HG02938 (cell line): ENCODE data around the gene EMID1.

ENCODE experiments used
- ATAC-seq: cut with Tn5 transposase; IDR thresholded peaks from one replicate; pipeline ENCODE4 v1.9.1; 2021; ENCODE audit warnings: mild to moderate bottlenecking, moderate library complexity; ENCODE audit not compliant: unreplicated experiment

Gene EMID1

DNA sequence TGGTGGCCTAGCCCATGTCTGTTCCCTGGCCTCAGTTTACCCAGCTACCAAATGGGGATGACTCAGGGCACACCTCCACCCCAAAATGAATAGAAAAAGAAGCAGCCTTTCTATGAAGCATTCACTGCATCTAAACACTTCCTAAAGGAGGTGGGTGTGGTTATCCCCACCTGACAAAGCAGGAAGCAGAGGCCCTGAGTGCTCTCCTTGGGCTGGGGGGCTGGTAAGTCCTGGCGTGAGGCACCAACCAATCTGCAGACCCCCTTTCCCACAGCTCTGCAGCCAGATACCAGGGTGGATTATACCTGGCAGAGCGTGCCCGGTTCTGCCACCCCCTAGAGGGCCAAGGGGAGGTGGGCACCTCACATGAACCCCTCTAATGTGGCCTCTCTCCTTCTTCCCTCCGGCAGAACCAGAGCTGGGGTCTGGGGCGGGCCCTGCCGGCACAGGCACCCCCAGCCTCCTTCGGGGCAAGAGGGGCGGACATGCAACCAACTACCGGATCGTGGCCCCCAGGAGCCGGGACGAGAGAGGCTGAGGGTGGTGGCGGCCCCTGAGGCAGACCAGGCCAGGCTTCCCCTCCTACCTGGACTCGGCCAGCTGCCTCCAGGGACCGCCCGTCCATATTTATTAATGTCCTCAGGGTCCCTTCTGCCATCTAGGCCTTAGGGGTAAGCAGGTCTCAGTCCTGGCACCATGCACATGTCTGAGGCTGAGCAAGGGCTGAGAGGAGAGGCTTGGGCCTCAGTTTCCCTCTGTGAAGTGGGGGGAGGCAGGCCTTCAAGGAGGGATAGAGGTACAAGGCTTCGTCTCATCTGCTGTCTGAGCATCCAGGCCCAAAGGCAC is 52.9 kb downstream of the EMID1 start:
- no peak for ATAC-seq

DNA sequence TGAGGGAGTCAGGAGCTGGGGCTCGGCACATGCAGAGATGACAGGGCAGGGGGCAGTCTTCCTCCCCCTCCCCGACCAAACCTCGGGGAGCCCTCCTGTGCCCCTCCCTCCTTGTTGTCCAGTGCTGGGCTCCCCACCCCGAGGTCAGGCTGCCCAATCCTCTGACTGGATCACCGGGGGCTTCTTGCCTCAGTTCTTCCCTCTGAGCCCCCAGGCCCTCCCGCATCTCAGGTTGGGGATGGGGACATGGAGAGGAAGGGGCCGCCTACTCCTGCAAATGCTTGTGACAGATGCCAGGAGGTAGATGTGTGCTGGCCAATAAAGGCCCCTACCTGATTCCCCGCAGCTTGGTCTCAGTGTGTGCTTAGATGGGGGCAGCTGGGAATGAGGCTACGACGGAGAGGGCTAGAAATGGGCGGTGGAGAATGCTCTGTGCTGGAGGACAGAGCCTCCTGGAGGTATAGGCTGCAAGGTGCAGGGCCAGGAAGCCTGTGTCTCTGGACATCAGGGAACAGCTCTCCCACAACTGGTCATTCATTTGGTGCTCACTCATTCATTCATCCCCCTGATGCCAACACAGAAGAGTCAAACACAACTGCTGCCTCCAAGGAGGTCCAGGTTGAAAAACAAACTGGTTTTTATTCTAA is 53.7 kb downstream of the EMID1 start:
- no peak for ATAC-seq

DNA sequence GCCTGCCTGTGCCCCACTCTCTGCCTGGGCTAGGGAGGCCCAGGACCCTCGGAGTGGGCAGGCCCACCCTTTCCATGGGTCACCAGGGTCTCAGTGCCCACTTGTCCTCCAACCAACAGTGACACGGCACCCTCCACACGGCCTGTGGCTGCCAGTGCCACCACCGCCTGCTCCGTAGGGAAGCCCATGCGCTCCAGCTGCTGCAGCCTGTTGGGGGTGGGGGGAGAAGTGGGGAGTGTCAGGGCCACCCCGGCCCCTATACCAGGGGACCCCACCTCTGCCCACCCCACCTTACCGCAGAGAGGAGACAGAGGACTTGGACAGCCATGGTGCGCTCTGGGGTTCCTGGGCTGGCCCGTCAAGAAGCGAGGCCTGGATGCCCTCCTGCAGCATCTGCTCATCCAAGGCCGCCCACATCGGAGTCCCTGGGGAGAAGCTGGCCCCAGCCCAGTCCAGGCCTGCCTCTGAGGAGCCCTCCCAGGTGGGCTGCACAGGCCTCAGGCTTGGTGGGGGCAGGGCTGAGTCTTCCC is 54.4 kb downstream of the EMID1 start:
- ATAC-seq, result no peak

DNA sequence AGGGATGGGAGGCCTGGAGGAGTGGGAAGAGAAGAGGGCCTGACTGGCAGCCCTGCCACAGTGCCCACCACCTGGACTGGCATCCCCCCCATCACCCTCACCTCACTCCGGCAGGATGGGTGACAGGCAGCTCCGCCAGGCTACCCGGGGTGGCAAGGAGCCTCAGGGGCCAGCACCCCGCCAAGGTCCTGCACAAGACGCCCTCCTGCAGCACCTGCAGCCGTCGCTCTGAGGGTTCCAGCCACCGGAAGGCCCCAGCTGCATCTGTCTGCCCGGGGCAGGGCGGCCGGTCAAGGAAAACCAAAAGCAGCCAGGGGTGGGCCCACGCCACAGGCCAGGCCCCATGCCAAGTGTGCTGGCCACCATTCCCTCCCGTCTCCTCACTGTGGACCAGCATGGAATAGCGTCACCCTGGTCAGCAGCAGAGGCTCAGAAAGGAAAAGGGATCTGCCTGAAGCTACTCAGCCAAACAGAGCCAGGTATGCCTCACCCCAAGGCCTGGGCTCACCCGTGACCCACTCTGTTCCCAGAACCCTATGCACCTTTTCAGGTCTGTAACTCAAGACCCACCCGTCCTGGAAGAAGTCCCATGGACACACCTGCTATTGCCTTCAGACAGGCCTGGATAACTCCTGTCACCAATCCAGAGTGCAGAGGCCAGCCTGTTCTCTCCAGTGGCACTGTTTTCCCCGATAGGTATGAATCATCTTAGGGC is 55.1 kb downstream of the EMID1 start:
- no peak for ATAC-seq

DNA sequence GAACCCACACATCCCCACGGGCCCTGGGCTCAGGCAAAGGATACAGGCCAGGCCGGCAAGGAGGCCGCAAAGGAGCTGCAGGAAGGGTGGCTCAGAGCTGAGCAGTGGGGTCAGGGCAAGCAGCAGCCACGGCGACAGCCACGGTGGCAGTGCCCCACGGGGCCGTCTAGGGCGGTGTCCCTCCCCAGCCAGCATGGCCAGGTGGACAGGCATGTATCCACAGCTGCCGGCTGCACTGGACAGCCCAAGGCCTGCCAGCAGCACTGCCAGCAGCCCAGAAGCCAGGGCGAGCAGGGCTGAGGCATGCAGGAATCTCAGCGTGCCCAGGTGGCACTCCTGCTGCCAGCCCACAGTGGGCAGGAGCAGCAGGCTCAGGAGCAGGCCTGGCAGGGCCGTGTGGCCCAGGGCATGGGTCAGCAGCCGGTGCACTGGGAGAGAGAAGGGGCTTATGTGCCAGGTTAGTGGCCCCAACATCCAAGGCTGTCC is 58.1 kb downstream of the EMID1 start:
- no peak for ATAC-seq

DNA sequence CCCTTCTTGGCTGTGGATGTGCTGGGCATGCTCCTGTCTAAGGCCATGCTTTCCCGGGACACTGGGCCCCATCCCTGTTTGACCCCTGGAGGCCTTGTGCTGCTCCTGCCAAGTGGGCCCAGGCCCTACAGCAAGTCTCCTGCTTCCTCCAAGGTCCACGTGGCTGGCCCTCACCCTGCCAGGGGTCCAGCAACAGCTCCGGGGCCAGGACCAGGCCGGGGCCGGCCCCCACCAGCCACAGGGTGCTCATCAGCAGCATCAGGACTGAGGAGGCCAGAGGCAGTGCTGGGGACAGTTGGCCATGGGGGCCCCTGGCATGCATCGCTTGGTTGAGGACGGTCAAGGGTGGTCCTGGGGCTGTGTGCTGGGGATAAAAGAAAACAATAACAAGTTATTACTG is 59.6 kb downstream of the EMID1 start:
- ATAC-seq, result no peak

DNA sequence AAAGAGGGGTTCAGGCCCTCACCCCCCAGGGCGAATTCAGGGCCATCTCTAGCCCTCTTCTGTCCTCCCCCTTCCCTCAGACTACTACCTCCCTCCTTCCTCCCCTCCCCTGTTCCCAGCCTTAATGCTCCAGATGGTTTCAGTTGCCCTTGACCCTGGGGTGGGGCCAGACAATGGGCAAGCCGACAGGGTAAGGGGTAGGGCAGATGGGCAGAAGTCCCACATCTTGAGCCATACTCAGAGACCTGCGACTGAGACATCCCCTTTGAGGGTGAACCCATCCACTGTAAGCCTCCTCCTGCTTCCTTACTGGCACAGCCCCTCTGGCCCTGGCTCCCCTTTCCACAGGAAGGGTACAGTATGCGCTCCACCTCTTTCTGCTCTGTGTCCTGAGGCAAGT is 60.2 kb downstream of the EMID1 start:
- no peak for ATAC-seq

DNA sequence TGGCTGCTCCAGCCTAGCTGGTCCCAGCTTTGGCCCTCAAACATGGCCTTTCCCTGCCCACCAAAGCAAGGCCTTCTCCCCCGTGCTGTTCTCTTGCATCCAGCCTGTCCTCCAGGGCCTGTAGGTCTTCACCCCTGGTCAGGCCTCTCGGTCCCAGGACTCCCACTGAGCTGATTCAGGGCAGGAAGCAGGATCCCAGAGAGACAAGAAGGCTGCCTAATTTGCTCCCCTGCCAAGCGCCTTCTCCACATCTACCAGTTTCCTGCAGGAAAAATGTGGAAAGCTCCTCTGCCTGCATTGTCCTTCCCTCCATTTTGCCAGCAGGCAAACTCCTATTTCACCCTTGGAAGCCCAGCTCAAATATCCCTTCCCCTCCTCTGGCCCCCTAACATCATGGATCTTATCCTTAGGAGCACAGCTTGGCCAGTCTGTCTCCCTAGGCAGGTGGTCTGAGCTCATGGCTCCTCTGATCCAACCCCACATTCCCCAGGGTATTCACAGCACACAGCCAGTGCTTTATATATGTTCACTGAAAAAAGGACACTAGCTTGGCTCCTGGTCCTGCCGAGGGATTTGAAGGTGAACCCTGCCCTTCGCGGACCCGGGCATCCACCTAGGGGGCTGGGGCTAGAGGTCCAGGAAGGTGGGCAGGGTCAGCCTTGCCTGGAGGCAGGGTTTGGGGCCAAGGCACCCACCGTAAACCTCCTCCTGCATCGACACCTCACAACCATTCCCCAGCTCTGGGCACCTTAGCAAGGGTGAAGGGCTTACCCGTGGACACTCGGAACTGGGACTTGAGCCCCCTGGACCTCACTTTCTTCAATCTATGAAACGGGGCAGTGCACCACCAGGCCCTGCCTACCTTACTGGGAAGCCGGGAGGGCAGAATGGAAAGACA is 61.1 kb downstream of the EMID1 start:
- no peak for ATAC-seq

DNA sequence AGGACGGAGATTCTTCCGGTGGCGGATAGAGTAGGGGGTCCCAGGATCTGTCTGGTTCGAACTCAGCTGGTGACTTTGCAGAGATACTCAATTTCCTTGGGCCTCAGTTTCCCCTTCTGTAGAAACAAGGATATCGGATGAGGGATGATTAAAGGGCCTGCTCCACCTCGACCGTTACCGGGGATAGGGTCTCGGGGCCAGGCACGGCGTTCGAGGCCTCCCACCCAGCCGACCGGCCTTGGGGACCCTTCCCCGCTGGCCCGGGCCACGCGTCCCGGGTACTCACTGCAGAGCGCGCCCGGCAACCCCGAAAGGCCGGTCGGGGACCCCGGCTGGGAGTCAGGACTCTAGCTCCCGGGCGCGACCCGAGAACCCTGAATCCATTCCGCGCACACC is 61.8 kb downstream of the EMID1 start:
- no peak for ATAC-seq

DNA sequence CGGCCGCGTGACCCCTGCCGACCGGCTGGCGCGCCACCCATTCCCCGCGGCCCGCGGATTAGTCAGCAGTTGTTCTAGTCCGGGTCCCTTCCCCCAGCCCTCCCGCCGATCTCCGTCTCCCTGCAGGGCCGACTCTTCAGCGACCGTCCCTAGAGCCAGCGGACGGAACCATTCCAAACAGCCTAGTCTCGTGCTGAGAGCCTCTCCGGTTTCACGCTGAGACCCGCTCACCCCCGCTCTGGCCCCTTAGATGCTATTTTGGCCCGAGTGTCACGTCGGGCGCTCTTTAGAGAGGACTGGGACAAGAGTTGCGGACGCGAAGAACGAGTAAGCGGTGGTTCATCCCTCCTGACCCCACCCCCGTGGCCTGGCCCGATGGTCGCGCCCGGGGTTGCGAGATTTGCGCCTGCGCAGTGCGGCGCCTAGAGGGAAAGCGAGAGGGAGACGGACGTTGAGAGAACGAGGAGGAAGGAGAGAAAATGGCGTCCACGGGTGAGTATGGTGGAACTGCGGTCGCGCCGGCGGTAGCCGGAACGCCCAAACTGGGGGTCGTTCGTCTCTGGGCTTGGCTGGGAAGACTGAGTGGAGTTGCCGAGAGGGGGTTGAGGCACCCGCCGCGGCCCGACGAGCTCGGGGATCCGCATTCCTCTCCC is 62.3 kb downstream of the EMID1 start, which contains the start of the genes EWSR1 and RHBDD3:
Gene EWSR1 (plus strand): TSS at position 411 of the 653 bp plus-strand sequence. CDS start 69 bp downstream, at position 480.
Gene RHBDD3 (minus strand): TSS at position 124 of the 653 bp plus-strand sequence. CDS start 2,355 bp downstream, outside the sequence.
- peak; percentile 77 for ATAC-seq

DNA sequence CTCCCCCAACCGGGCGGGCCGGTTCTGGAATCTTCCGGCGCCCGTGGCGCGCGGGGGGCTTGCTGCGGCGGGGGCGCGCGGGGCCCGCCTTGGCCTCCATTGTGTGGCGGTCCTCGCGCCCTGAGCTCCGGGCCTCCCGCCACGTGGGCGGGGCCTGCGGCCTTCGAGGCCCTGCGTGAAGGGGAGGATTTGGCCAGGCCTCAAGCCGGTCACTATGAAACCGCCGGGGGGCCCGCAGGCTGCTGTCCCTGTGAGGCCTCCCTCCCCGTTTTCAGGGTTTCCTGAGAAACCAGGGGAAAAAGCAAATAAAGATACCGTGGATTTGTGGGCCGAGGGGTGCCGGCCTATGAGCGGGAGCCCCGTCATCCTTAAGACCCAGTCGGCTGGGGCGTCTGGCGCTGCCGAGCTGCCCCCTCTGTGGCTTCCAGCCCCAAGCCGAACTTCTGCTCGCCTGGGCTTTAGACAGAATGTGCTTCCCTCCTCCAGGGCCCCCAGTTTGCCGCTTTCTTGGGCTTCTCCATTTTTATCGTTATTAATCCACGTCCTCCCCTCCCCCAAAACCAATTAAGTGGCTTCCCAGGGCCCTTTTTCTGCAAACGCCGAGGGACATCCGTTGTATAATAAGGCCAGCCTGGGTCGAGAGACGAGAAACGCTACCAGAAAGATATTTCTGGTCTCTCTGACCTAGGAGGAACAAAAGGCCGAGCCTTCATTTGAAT is 63.0 kb downstream of the EMID1 start:
- ATAC-seq, result no peak

DNA sequence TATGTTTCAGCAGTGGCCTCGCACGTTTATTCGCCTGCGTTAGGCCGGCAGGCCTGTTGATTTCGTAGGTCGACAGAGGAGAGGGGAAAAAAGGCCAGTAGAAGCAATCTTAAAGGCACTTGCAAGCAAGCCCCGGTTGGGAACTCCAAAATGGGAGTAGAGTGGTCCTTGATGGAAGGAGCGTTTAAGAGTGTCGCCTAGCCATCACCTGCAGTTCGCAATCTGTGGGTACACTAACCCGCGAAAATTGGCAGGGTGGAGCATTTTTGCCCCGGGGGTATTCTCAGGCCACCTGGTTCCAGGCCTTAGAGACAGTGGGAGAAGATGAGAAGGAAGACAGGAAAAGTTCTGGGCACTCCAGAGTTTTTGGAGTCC is 63.5 kb downstream of the EMID1 start:
- ATAC-seq, result no peak

DNA sequence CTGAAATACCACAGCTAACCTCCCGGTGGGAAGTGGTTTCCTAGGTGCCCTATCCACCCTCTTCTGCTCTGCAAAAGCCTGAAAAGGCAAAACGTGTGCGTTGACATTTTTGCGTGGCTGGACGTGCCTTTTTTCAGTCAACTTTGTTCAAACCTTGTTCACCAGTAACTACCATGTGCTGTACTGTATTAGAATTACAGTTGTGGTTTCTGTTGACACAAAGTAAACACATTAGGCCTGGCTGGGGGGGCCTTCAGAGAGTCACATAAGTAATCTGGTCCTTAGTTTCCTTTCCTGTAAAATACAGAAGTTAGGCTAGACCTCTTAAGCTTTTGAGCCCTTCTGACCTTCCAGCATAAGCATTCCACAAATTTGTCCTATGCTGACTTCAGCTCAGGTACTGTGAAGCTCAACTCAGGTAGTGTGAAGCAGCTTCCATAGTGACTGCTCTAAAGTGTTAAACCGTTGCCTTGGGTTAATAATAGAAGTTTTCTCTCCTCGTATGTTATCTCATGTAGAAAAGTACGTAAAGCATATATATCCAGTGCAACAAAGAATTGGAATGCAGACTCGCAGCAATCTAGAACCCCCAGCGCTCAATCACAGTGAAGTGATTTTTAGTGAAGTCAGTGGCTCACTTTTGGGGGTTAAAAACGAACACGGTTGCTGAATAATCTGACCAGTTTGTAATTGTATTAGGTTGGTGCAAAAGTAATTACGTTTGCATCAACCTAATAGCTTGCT is 64.2 kb downstream of the EMID1 start:
- no peak for ATAC-seq

DNA sequence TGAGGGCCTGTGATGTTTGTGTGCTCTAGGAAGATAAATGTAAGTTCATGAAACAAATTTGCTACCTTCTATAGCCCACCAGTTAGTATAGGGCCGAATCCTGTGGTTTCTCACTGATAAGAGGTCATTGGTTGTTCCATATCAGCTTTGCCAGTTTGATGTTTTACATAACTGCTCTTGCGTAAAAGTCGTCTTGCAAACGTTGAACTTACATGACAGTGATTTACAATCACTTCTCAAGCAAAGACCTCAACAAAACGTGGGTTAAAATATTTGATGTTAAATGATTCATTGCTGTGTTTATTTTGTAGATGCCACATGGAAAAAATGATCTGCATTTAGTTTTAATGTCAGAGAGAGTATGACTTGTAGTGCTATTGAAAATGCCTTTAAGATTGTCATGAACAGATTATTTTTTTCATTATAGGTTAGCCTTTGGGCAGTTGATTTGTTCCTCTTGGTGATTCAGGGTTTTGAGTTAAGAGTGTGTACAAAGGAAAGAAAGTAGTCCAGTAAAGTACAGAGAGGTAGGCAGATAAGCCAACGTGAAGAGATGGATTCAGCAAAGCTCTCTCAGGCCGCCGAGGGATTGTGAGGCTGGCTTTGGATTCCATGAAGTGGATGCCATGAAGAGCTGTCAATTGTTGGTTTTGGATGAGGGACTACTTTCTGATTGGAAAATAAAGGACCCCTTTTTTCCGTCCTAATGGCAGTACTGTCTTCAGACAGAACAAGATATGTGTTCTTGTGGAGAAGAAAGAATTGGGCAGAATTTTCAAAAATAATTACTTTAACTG is 65.0 kb downstream of the EMID1 start:
- no peak for ATAC-seq

DNA sequence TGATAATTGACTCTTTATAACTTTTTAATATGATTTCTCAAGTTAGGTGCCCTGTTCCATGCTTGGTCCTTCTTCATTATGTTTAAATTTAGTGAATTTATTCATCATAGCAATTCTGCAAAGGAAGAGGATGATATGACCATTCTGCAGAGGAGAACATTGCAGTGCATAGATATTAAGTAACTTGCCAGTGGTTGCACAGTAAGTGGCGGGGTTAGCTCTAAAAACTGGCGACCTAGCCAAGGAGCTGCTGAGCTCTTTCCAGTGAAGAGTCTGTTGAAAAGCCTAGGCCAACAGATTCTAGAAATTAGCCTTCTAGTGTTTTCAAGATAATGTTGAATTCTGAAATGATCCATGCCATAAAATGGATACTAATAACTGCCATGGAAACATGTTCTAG is 66.9 kb downstream of the EMID1 start:
- ATAC-seq, result no peak

DNA sequence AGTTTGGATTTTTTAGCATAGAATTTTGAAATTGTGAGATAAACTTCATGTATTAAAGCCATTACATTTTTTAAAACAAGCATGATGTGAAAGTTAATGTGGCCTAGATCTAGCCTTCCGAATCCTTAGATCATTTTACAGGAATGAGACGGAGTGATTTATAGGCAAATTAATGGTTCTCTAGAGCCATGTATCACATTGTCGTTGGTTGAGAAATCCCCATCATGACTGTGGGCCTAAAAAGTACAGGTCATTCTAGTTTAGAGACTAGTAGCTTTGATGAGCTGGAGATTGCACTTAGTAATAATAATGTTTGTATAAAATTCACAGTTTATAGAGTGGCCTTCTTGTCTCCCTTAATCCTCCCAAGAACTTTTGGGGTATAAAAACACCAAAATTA is 69.5 kb downstream of the EMID1 start:
- ATAC-seq, result no peak

DNA sequence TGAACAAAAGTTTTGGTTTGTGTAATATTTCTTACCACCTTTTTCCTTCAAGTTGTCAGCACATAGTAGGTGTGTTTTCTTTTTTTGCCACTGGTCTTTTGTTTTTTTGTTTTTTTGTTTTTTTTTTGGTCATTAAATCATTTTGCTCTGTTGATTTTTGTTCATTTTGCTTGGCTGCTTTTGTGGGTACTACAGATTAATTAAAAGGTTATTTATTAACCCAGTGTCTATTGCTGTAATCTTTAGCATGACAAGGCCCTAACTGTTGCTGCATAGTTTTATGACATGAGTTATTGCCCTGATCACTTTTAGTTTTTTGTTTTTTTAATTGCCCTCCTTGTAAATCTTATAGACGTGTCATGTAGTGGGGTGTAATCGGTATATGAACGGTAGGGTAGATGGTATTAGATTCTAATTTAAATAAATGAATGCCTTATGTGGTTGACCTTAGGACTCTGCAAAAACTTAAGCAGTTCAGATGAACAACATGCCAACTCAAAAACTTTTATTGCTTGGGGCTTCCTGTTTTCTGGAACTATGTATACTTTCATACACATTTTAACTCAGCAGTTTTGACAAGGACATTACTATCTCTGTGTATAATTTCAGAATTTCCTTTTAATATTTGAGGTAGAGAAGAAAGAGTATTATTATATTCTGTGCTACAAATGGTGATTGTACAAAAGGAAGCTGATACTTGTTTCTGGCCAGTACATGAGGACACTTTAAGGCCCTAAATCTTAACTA is 70.3 kb downstream of the EMID1 start:
- no peak for ATAC-seq
